ENCODE measurements around the gene CACNB4. TPM values are rescaled to one million over a fixed set of nuclear protein-coding genes. Genes with fewer than 3 reads are reported as not detected.
"Not testable (repeated sequence)": the region's sequence is repeated elsewhere in the genome, so short reads cannot be mapped to it uniquely, and the experiment has no call there.

The CACNB4 gene
- polyA plus RNA-seq, 2 of the 4 experiments (the other 2 are of a cell fraction), result 0.25 to 0.53 TPM

- ATAC-seq; H3K4me1 ChIP-seq; H3K27ac ChIP-seq; H3K4me2 ChIP-seq; FAIRE-seq; H3K9me3 ChIP-seq; DNase-seq (ENCODE audit: low read depth in 1 of 2, low spot score in 1 of 2); CTCF ChIA-PET; H3K4me3 ChIP-seq; POLR2A ChIA-PET: not testable (repeated sequence)
- 71% methylated on average over 6 of the region's 7 CpGs for WGBS (ENCODE audit: missing lambda C conversion rate)
Measured at GRCh38 chr2:151915629-151916025, 183.2 kb downstream of the CACNB4 start.

- ATAC-seq, result no peak
- no peaks in the 10 kb centered on the region for H3K4me1 ChIP-seq
- H3K4me3 ChIP-seq, result no peak overlapping the region
- no peak for DNase-seq (ENCODE audit: low read depth in 1 of 2, low spot score in 1 of 2)
- whole genome bisulfite sequencing (ENCODE audit: missing lambda C conversion rate), result 77% methylated on average over 10 of the region's 12 CpGs
- TF ChIP-seq ZNF302 (CRISPR knock-in tag; IDR thresholded peaks at IDR 0.05) (no peak), HOXB13 (CRISPR knock-in tag; IDR thresholded peaks at IDR 0.05; ENCODE audit: low read depth) (no peak), ZC3H11A (IDR thresholded peaks at IDR 0.05) (no peak), ELK1 (IDR thresholded peaks at IDR 0.05; ENCODE audit: low read depth, low read length) (no peak), FOXS1 (CRISPR knock-in tag; IDR thresholded peaks at IDR 0.05) (no peak), GATA3 (IDR thresholded peaks at IDR 0.05; ENCODE audit: borderline replicate concordance) (no peak), HDAC2 (IDR thresholded peaks at IDR 0.05) (no peak), JUNB (IDR thresholded peaks at IDR 0.05) (no peak)
- H3K9me3 ChIP-seq, result peaks cover 3% of the 10 kb centered on the region; the same call in 1 of the 3 replicates
- ChIA-PET POLR2A (no interaction called here), CTCF (no interaction called here)
- no peak overlapping the region for H3K4me2 ChIP-seq
- H3K27ac ChIP-seq, result no peak overlapping the region
- no peak for FAIRE-seq
Measured at GRCh38 chr2:151914989-151915628, 183.7 kb downstream of the CACNB4 start.

GRCh38 chr2:151908204-151908882 is 190.5 kb downstream of the CACNB4 start:
- ChIA-PET CTCF (interaction anchor here (0.8 kb wide), 1 partner anchor 25 kb away, joined by 3 read pairs; no protein-coding TSS in a partner anchor), POLR2A (no interaction called here)
- FAIRE-seq (no peak), DNase-seq (ENCODE audit: low read depth in 1 of 2, low spot score in 1 of 2) (no peak), ATAC-seq (no peak)
- TF ChIP-seq FOSL2 (IDR thresholded peaks at IDR 0.05), result no peak
- no peak for TF ChIP-seq FOSL2 (CRISPR knock-in tag; IDR thresholded peaks at IDR 0.05)
- TF ChIP-seq TP53 (CRISPR knock-in tag; IDR thresholded peaks at IDR 0.05), result no peak
- TF ChIP-seq HES2 (IDR thresholded peaks at IDR 0.05), result no peak
- no peak for TF ChIP-seq PHF8 (IDR thresholded peaks at IDR 0.05; ENCODE audit: borderline replicate concordance, low read depth)
- no peak for TF ChIP-seq E2F6 (IDR thresholded peaks at IDR 0.05; ENCODE audit: borderline replicate concordance, low read depth)
- no peak for TF ChIP-seq JUNB (IDR thresholded peaks at IDR 0.05)
- TF ChIP-seq EP300 (IDR thresholded peaks at IDR 0.05), result no peak
- TF ChIP-seq ATOH8 (CRISPR knock-in tag; IDR thresholded peaks at IDR 0.05; ENCODE audit: low read depth), result no peak
- TF ChIP-seq CTCF (IDR thresholded peaks at IDR 0.05), result no peak
- TF ChIP-seq FOXS1 (CRISPR knock-in tag; IDR thresholded peaks at IDR 0.05), result no peak
- no peak for TF ChIP-seq BCL3 (IDR thresholded peaks at IDR 0.05)
- TF ChIP-seq HOXB5 (CRISPR knock-in tag; IDR thresholded peaks at IDR 0.05), result no peak
- no peak for TF ChIP-seq NR3C1 (IDR thresholded peaks at IDR 0.05)
- TF ChIP-seq PBX3 (IDR thresholded peaks at IDR 0.05), result no peak
- no peak for TF ChIP-seq KDM1A (IDR thresholded peaks at IDR 0.05; ENCODE audit: low read depth)
- Histone ChIP-seq H3K4me1 (no peaks in the 10 kb centered on the region), H3K4me3 (no peak overlapping the region), H3K4me2 (no peak overlapping the region), H3K9me3 (peaks cover 4% of the 10 kb centered on the region; the same call in 1 of the 3 replicates), H3K27ac (no peak overlapping the region)
- 46% methylated on average over 2 of the region's 2 CpGs for whole genome bisulfite sequencing (ENCODE audit: missing lambda C conversion rate)
